K562 (cell line): ENCODE measurements around the gene GPHN. TPM values are rescaled to one million over a fixed set of nuclear protein-coding genes. Genes with fewer than 3 reads are reported as not detected.

Source experiments
- ATAC-seq: fragments of 200-7000 bp; cut with Tn5 transposase; 3 replicates; pipeline ENCODE4 v1.9.1; 2020; ENCODE audit warnings: moderate library complexity
- BruUV-seq: library from RNA; stranded (reverse); fragments of 400-500 nt; replicated peaks from 2 replicates; lab custom pipeline; 2021; lab: Mats Ljungman, UMichigan
- CTCF ChIA-PET: fragments of 300-600 bp; formaldehyde crosslinking; extraction: SDS; loops from one replicate; lab custom pipeline; 2021; ENCODE audit warnings: low intra/inter-chr PET ratio; lab: Yijun Ruan, JAX
- POLR2A ChIA-PET: fragments of 300-600, 350-650 bp; sonication (Branson Sonifier 250); formaldehyde crosslinking; extraction: SDS; loops from one replicate; lab custom pipeline; 2021; ENCODE audit warnings: antibody characterized with exemption, inconsistent platforms; lab: Yijun Ruan, JAX
- DNase-seq, 4 experiments: peaks; one replicate each; pipeline versions ENCODE4 v3.0.0 to v3.0.0-alpha.2; 2011 to 2018; ENCODE audit warnings: low spot score in 3 of 4, mixed read lengths in 3 of 4; ENCODE audit errors: extremely low read depth in 1 of 4
- FAIRE-seq: peaks from 2 replicates; lab custom pipeline; 2011; peaks lifted over from hg19 to GRCh38; lab: Jason Lieb, UNC
- H2AFZ ChIP-seq: 2 replicates; pipeline ENCODE4 v1.6.0; 2011; ENCODE audit warnings: low read depth, low read length, control low read depth, inconsistent platforms
- H3K27ac ChIP-seq: fragments of 200-600 bp; 3 replicates; pipeline ENCODE4 v1.8.0; 2011; ENCODE audit warnings: low read depth, mild to moderate bottlenecking, control low read depth, inconsistent platforms, low read length, moderate library complexity, mixed read lengths; ENCODE audit errors: extremely low read depth
- H3K27me3 ChIP-seq, 2 experiments: fragments of 300-600 bp in 1 of 2; 2 replicates in 1 of 2; 3 replicates in 1 of 2; pipeline versions ENCODE4 v1.6.0 to v1.8.0; 2011; ENCODE audit warnings: inconsistent platforms in 2 of 2, low read length in 2 of 2, mild to moderate bottlenecking in 1 of 2, mixed read lengths in 1 of 2, moderate library complexity in 1 of 2; ENCODE audit not compliant: control insufficient read depth in 2 of 2, insufficient read depth in 2 of 2
- H3K36me3 ChIP-seq: fragments of 300-600 bp; 3 replicates; pipeline ENCODE4 v1.8.0; 2011; ENCODE audit warnings: mild to moderate bottlenecking, low read length, inconsistent platforms; ENCODE audit not compliant: control insufficient read depth, insufficient read depth
- H3K4me1 ChIP-seq, 2 experiments: fragments of 200-600 bp in 1 of 2; replicated peaks in 1 of 2; 2 replicates in 1 of 2; 3 replicates in 1 of 2; pipeline versions ENCODE4 v1.5.1 to v1.8.0; 2011; ENCODE audit warnings: inconsistent platforms in 2 of 2, low read length in 2 of 2, mild to moderate bottlenecking in 1 of 2, mixed read lengths in 1 of 2, moderate library complexity in 1 of 2; ENCODE audit not compliant: control insufficient read depth in 2 of 2, insufficient read depth in 2 of 2
- H3K4me2 ChIP-seq: 2 replicates; pipeline ENCODE4 v1.6.1; 2011; ENCODE audit warnings: low read length, control low read depth, inconsistent platforms, mixed read lengths; ENCODE audit not compliant: insufficient read depth
- H3K4me3 ChIP-seq: fragments of 200-600 bp; sonication (generic), shearing (Covaris generic); 2 replicates; pipeline ENCODE4 v1.5.1; 2016; ENCODE audit warnings: control low read depth, inconsistent platforms
- H3K79me2 ChIP-seq: fragments of 200-600 bp; 3 replicates; pipeline ENCODE4 v1.8.0; 2011; ENCODE audit warnings: low read length, inconsistent platforms; ENCODE audit not compliant: control insufficient read depth, insufficient read depth
- H3K9ac ChIP-seq, 2 experiments: 2 replicates each; pipeline versions ENCODE4 v1.6.0 to v1.6.1; 2011; ENCODE audit warnings: low read depth in 2 of 2, low read length in 2 of 2, control low read depth in 1 of 2, inconsistent platforms in 1 of 2, mild to moderate bottlenecking in 1 of 2, mixed read lengths in 1 of 2; ENCODE audit not compliant: insufficient read depth in 1 of 2
- H3K9me1 ChIP-seq: one replicate; pipeline ENCODE4 v1.6.0; 2011; ENCODE audit warnings: inconsistent platforms, mild to moderate bottlenecking, low read length, moderate library complexity; ENCODE audit not compliant: control insufficient read depth, insufficient read depth
- H3K9me3 ChIP-seq: replicated peaks from 2 replicates; pipeline ENCODE4 v1.5.1; 2011; ENCODE audit warnings: low read depth, low read length, inconsistent platforms; ENCODE audit not compliant: control insufficient read depth, insufficient read depth
- H4K20me1 ChIP-seq: replicated peaks from 2 replicates; pipeline ENCODE4 v1.6.1; 2011; ENCODE audit warnings: low read length, inconsistent platforms, mixed read lengths; ENCODE audit not compliant: control insufficient read depth, insufficient read depth
- BCOR ChIP-seq: fragments of 450-650 bp; IDR thresholded peaks from 2 replicates; pipeline ENCODE4 v1.6.1; 2016
- CHD4 ChIP-seq: fragments of 200-600 bp; sonication (generic); IDR thresholded peaks from 3 replicates; pipeline ENCODE4 v1.6.1; 2012; ENCODE audit warnings: low read depth, mild to moderate bottlenecking, mixed read lengths, low read length, inconsistent platforms; ENCODE audit not compliant: insufficient read depth, insufficient replicate concordance, poor library complexity, severe bottlenecking
- EP400 ChIP-seq: fragments of 450-650 bp; IDR thresholded peaks from 2 replicates; pipeline ENCODE4 v1.6.1; 2017; ENCODE audit warnings: antibody characterized with exemption, mild to moderate bottlenecking, moderate library complexity
- ETV1 ChIP-seq: fragments of 450-650 bp; conservative IDR thresholded peaks from 2 replicates; pipeline ENCODE4 v1.6.1; 2016; ENCODE audit warnings: missing genetic modification characterization, control low read depth, low read depth, missing compliant biosample characterization
- FOXJ2 ChIP-seq: fragments of 200-800 bp; sonication (Bioruptor generic); IDR thresholded peaks from 2 replicates; pipeline ENCODE4 v1.6.1; 2016; ENCODE audit warnings: missing genetic modification characterization, missing compliant biosample characterization
- SMARCC2 ChIP-seq: fragments of 450-650 bp; IDR thresholded peaks from 2 replicates; pipeline ENCODE4 v1.6.1; 2017; ENCODE audit warnings: antibody characterized with exemption, moderate library complexity, mild to moderate bottlenecking, low read depth
- ZFP1 ChIP-seq: fragments of 450-650 bp; formaldehyde crosslinking; IDR thresholded peaks from 2 replicates; pipeline ENCODE4 v1.4.0; 2020; ENCODE audit warnings: mild to moderate bottlenecking, mixed read lengths
- ZNF740 ChIP-seq, 3 experiments: fragments of 200-800 bp in 1 of 3; sonication (Bioruptor generic) in 1 of 3; sonication (generic) in 1 of 3; formaldehyde crosslinking in 1 of 3; IDR thresholded peaks; 2 replicates each; pipeline versions ENCODE4 v1.6.1 to v1.8.0; 2016 to 2022; ENCODE audit warnings: mild to moderate bottlenecking in 2 of 3, missing compliant biosample characterization in 2 of 3, missing genetic modification characterization in 2 of 3, missing genetic modification reagents in 1 of 3
- whole genome bisulfite sequencing: fragments of 100-300 bp; shearing (Covaris generic); methylation state at CpG from one replicate; pipeline ENCODE4 v1.1.6; 2016; ENCODE audit warnings: low coverage, mixed read lengths; ENCODE audit not compliant: insufficient coverage; ENCODE audit errors: missing lambda C conversion rate; 5-methylcytosine and 5-hydroxymethylcytosine counted together
- in situ Hi-C: fragments of 300-500 bp; cut with MboI; formaldehyde crosslinking; loops from 4 replicates; pipeline ENCODE4 v1.15.0; 2018; ENCODE audit warnings: inconsistent platforms, mixed read lengths
- intact Hi-C: fragments of 100-400 bp; cut with micrococcal nuclease; formaldehyde crosslinking; loops from 2 replicates; pipeline ENCODE4 v1.14.2; 2022
- polyA plus RNA-seq, 8 experiments: library from polyadenylated mRNA; depleted of rRNA in 4 of 8; stranded (reverse) in 5 of 8; unstranded in 3 of 8; fragments of >200 nt; fragmentation: Nextera tagmentation in 2 of 8; fragmentation: Illumina TruSeq in 1 of 8; extraction: Ambion mirVana in 2 of 8; extraction: Trizol in 1 of 8; gene quantifications; 2 replicates each; pipeline versions ENCODE4 v1.2.1 to v1.2.3, GENCODE V29; 2011 to 2014; ENCODE audit warnings: inconsistent platforms in 1 of 8, missing spikeins in 1 of 8
- total RNA-seq, 7 experiments: library from RNA; depleted of rRNA in 6 of 7; stranded (reverse); fragments of >200 nt in 6 of 7; fragmentation: Illumina TruSeq in 2 of 7; extraction: Trizol in 2 of 7; gene quantifications; 2 replicates each; pipeline versions ENCODE4 v1.2.1 to v1.2.3, GENCODE V29; 2011 to 2021; ENCODE audit warnings: low replicate concordance in 1 of 7
- TF ChIP-seq, protein P1 (sequence below): fragments of 250-450 bp; sonication (Bioruptor Pico); IDR thresholded peaks from 2 replicates; pipeline ENCODE4 v1.5.0; 2021
- TF ChIP-seq, protein P2 (sequence below): fragments of 150-350 bp; conservative IDR thresholded peaks from 2 replicates; pipeline ENCODE4 v1.6.1; 2014; ENCODE audit warnings: low read length
- TF ChIP-seq, protein P3 (sequence below): fragments of 250-450 bp; sonication (Bioruptor Pico); IDR thresholded peaks from 2 replicates; pipeline ENCODE4 v1.5.0; 2021; ENCODE audit warnings: mild to moderate bottlenecking, borderline replicate concordance
- TF ChIP-seq, protein P4 (sequence below): fragments of 250-450 bp; sonication (Bioruptor Pico); IDR thresholded peaks from 2 replicates; pipeline ENCODE4 v1.8.0; 2022; ENCODE audit warnings: inconsistent platforms

GPHN gene
- total and polyA plus RNA-seq, 9 of the 15 experiments (the other 6 are each of a cell fraction or from before 2014, with no cell fraction given) = 5.9 to 16.0 (median 11.4) TPM

- no TSS peak for BruUV-seq
- Histone ChIP-seq H3K4me3 (no peak overlapping the region), H3K4me2 (no peak overlapping the region), H3K79me2 (no peaks in the 10 kb centered on the region), H3K9me3 (no peaks in the 10 kb centered on the region; the same call in 1 of the 2 replicates), H3K27ac (no peak overlapping the region), H3K4me1 (no peaks in the 10 kb centered on the region), H3K27me3 (no peaks in the 10 kb centered on the region), H3K9ac (no peak overlapping the region), H3K9me1 (no peaks in the 10 kb centered on the region), H2AFZ (no peak overlapping the region), H3K36me3 (no peaks in the 10 kb centered on the region), H4K20me1 (no peaks in the 10 kb centered on the region)
- WGBS = 87% methylated on average over 4 of the region's 4 CpGs
- intact Hi-C loops (no loop called here), in situ Hi-C loops (no loop called here)
- DNase-seq = no peak
- ChIA-PET CTCF (no interaction called here), POLR2A (no interaction called here)
- ATAC-seq = no peak
- FAIRE-seq = no peak
- TF ChIP-seq SMARCC2 (no peak), FOXJ2 (tag) (no peak), EP400 (no peak), ETV1 (tag) (no peak), CHD4 (no peak), BCOR (no peak), ZFP1 (CRISPR knock-in tag) (no peak), ZNF740 (CRISPR knock-in tag; IDR thresholded peaks at IDR 0.05) (no peak), ZNF740 (tag; IDR thresholded peaks at IDR 0.05) (no peak)
- TF ChIP-seq, protein P1, sequence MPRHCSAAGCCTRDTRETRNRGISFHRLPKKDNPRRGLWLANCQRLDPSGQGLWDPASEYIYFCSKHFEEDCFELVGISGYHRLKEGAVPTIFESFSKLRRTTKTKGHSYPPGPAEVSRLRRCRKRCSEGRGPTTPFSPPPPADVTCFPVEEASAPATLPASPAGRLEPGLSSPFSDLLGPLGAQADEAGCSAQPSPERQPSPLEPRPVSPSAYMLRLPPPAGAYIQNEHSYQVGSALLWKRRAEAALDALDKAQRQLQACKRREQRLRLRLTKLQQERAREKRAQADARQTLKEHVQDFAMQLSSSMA = no peak
- TF ChIP-seq, protein P2, sequence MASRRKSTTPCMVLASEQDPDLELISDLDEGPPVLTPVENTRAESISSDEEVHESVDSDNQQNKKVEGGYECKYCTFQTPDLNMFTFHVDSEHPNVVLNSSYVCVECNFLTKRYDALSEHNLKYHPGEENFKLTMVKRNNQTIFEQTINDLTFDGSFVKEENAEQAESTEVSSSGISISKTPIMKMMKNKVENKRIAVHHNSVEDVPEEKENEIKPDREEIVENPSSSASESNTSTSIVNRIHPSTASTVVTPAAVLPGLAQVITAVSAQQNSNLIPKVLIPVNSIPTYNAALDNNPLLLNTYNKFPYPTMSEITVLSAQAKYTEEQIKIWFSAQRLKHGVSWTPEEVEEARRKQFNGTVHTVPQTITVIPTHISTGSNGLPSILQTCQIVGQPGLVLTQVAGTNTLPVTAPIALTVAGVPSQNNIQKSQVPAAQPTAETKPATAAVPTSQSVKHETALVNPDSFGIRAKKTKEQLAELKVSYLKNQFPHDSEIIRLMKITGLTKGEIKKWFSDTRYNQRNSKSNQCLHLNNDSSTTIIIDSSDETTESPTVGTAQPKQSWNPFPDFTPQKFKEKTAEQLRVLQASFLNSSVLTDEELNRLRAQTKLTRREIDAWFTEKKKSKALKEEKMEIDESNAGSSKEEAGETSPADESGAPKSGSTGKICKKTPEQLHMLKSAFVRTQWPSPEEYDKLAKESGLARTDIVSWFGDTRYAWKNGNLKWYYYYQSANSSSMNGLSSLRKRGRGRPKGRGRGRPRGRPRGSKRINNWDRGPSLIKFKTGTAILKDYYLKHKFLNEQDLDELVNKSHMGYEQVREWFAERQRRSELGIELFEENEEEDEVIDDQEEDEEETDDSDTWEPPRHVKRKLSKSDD = no peak
- TF ChIP-seq, protein P3, sequence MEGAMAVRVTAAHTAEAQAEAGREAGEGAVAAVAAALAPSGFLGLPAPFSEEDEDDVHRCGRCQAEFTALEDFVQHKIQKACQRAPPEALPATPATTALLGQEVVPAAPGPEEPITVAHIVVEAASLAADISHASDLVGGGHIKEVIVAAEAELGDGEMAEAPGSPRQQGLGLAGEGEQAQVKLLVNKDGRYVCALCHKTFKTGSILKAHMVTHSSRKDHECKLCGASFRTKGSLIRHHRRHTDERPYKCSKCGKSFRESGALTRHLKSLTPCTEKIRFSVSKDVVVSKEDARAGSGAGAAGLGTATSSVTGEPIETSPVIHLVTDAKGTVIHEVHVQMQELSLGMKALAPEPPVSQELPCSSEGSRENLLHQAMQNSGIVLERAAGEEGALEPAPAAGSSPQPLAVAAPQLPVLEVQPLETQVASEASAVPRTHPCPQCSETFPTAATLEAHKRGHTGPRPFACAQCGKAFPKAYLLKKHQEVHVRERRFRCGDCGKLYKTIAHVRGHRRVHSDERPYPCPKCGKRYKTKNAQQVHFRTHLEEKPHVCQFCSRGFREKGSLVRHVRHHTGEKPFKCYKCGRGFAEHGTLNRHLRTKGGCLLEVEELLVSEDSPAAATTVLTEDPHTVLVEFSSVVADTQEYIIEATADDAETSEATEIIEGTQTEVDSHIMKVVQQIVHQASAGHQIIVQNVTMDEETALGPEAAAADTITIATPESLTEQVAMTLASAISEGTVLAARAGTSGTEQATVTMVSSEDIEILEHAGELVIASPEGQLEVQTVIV (CRISPR knock-in tag) = no peak
- TF ChIP-seq, protein P4, sequence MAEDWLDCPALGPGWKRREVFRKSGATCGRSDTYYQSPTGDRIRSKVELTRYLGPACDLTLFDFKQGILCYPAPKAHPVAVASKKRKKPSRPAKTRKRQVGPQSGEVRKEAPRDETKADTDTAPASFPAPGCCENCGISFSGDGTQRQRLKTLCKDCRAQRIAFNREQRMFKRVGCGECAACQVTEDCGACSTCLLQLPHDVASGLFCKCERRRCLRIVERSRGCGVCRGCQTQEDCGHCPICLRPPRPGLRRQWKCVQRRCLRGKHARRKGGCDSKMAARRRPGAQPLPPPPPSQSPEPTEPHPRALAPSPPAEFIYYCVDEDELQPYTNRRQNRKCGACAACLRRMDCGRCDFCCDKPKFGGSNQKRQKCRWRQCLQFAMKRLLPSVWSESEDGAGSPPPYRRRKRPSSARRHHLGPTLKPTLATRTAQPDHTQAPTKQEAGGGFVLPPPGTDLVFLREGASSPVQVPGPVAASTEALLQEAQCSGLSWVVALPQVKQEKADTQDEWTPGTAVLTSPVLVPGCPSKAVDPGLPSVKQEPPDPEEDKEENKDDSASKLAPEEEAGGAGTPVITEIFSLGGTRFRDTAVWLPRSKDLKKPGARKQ (CRISPR knock-in tag) = no peak
Observed at GRCh38 chr14:66939409-66939808, 431.5 kb downstream of the GPHN start.
